HG02623 (cell line): ENCODE results near the gene TOR1B.
A peak's percentile ranks its signal among the peaks of the same experiment; 100 is the strongest.

Source experiments
- ATAC-seq: cut with Tn5 transposase; IDR thresholded peaks from one replicate; pipeline ENCODE4 v1.9.1; 2021; ENCODE audit warnings: moderate library complexity; ENCODE audit not compliant: unreplicated experiment

Gene TOR1B

GRCh38 chr9:129813661-129814060, 10.7 kb downstream of the TOR1B start:
- no peak for ATAC-seq

DNA sequence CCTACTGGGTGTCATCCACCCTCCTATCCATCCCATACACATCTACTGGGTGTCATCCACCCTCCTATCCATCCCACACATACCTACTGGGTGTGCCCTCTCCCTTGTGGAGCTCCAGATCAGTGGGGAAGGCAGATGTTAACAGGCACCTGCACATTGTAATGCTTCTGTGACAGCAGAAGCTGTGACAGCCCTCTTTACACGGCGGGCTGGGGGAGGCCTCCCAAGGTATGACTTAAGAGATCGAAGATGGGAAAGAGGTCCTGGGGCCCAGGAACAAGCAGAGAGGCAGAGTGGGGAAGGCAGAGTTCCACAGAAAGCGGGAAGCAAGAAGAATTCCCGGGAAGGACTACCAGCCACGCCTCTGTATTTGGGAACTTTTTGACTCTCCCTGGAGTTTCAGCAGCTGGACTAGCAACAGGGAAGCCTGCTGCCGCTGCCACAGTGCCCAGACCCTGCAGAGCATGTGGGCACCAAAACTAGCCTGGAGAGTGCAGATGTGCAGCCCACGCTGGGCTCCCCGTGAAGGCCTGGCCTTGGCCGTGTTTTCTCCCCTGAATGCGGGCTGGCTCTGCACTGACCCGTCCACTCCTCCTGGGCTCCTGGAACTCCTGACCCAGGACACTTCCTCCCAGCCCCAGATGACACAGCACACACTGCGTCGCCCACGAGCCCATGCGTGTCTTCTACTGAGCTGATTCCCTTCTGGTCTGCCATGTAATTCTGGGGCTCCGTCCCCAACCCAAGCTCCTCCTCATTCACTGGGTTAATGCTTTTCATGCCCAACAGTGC, 11.6 kb downstream of the TOR1B start:
- no peak for ATAC-seq

GRCh38 chr9:129815278-129815677, 12.3 kb downstream of the TOR1B start:
- no peak for ATAC-seq

GRCh38 chr9:129816501-129817435, 13.8 kb downstream of the TOR1B start:
- no peak for ATAC-seq

DNA sequence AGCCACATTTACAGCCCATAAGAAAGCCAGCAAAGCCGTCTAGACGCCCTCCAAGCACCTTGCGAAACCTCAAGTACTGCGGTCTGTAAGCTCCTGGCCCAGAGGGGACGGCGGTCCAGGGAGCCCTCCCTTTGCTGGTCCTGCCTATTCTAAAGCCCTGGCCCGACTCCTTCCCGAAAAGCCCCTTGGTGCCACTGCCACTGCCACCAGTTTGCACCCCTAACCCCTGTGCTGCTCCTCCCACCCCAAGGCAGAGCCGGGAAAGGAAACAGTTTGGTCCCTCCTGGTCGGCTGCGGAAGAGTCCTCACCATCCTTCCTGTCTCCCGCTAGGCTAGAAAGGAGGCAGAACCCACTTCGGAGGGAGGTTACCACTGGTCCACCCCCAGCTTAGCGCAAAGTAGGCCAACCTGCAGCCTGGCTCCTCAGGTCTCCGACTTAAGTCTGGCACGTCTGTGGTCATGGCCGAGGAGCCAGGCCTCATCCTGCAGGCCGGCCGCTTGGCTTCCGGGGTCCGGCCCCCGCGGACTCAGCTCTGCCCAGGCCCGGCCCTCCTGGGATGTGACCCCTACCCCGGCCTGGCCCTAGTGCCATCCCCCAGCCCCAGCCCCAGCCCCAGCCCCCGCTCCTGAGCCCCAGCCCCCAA, 20.0 kb downstream of the TOR1B start:
- no peak for ATAC-seq

GRCh38 chr9:129823542-129823934, 20.6 kb downstream of the TOR1B start:
- no peak for ATAC-seq

GRCh38 chr9:129823935-129824601, 21.1 kb downstream of the TOR1B start, which contains the start of gene TOR1A:
TOR1A (minus strand) TSS chr9:129824136; CDS start chr9:129824085, 51 bp downstream.
- ATAC-seq: peak; percentile 82

GRCh38 chr9:129826344-129826743, 23.4 kb downstream of the TOR1B start:
- no peak for ATAC-seq

GRCh38 chr9:129826759-129827158, 23.8 kb downstream of the TOR1B start:
- no peak for ATAC-seq

DNA sequence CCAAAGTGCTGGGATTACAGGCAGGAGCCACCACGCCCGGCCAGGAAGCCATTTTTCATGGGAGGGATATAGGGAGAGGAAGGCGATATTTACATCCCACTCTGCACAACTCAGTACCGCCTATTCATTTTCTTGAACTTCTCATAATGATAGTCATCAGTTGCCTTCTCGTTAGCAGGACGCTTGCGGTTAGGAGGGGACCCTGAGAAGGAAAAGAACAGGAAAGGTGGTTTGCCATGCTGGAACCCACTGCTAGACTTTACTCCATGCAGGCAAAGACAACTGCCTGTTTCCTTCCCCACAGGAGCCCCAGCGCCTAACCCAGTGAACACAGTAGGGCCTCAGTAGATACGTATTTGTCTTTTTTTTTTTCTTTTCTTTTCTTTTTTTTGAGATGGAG, 25.1 kb downstream of the TOR1B start:
- ATAC-seq: no peak

DNA sequence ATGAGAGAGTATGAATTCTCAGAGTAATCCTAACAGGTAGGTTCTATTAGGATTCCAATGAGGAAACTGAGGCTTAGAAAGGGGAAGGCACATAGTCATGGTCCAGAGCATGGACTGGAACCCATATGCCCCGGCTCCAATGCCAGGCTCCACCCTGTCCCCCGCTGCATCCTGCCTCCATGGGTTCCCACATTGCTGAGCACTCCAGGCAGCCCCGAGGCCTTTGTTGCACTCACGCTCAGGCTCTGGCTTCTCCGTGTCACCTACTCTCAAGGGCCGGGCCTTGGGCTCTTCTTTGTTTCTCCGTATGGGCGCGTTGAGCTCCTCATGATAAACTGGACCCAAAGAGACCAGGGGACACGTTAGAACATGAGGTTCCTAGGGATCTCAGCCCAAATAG, 26.0 kb downstream of the TOR1B start:
- ATAC-seq: no peak

DNA sequence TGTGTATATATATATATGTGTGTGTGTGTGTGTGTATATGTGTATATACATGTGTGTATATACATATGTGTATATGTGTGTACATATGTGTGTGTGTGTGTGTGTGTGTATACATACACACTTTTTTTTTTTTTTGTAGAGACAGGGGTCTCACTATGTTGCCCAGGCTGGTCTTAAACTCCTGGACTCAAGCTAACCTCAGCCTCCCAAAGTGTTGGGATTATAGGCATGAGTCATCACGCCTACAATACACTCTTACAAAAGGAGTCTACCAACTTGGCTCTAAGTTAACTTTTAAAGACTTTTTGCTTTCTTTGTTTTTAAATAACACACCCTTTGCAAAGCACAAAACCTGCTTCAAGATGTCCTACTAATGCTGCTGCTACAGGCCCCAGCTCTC, 30.0 kb downstream of the TOR1B start:
- ATAC-seq: no peak

DNA sequence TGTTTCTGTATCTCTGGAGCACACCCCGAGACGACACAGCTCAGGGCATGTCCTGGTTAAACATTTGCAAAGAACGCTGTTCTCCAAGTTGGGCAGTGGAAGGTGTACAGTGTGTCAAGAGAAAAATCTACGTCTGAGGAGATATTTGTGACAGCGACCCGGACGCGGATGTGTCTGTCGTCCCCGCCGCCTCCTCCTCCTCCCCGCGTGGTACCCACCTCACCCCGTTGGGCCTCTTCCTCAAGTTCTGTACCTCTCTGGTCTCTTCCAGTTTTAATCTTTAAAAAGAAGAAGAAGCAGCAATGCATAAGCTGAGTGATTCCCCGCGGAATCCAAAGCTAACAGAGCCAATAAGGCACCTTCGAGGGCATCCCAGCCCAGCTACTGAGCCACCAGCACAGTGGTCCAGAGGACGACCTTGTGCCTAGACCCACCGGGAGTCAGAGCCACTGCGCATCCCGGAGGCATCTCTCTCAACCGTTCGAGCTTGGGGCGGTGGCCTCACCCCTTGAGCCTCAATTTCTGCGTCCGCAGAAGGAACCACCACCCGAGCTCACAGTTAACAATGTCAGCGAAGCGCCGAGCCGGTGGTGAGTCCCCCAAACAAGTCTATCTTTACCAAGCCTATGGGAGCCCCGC, 31.6 kb downstream of the TOR1B start:
- peak; percentile 9 for ATAC-seq

DNA sequence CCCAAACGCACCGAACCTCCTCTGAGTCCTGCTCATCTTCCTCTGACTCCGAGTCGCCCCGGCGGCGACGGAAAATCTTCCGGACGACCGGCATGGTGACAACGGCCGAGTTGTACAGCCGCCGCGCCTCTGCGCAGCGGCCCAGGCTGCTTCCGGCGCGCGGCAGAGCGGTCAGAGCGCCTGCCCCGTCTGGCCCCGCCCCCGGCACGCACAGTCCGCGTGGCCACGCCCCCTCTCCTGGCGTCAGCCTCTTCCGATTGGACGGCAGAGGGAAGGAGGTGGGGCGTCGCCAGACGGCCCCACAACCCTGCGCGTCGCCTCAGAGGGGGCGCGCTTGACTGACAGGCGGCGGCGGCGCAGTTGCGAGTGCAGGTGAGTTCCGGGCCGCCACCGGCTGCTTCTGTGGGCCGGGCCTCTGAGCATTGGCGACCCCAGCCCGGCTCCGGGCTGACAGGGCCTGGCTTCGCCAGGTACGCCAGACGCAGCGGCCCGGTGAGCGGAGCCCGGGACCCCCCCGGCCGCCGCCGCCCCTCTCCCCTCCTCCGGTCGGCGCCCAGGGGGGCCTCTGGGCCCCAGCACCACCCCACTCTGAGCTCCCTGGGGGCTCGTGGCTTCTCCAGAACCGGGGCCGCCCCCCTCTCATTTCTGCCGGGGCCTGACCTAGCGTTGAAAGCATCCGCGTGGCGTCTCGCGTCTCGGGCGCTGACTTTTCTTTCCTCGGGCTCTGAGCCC, 32.3 kb downstream of the TOR1B start, which contains the start of the genes C9orf78 and USP20:
TSS of gene C9orf78 (minus strand) at position 148 of the 732 bp plus-strand sequence. CDS start at position 94, 54 bp downstream.
TSS of gene USP20 (plus strand) at position 331 of the 732 bp plus-strand sequence. CDS start 17,098 bp downstream, outside the sequence.
- ATAC-seq: peak; percentile 82

DNA sequence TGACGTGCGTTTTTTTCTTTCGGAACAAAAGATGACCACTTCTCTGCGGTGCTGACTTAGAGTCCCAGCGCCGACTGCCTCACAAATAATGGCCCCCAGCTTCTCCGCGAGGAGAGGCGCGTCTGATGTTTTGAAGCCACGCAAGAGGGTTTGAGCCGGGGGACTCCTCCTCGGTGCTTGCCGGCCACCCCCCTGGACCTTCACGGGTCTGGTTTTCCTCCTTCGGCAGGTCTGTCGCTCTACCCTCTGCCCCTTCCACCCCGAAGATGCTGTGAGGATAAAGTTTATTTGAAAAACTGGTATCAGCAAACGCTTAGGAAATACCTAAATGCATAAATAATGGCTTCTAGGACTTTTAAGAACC, 32.9 kb downstream of the TOR1B start:
- ATAC-seq: no peak

GRCh38 chr9:129836311-129837007, 33.5 kb downstream of the TOR1B start:
- no peak for ATAC-seq

GRCh38 chr9:129838707-129839259, 35.8 kb downstream of the TOR1B start:
- no peak for ATAC-seq

DNA sequence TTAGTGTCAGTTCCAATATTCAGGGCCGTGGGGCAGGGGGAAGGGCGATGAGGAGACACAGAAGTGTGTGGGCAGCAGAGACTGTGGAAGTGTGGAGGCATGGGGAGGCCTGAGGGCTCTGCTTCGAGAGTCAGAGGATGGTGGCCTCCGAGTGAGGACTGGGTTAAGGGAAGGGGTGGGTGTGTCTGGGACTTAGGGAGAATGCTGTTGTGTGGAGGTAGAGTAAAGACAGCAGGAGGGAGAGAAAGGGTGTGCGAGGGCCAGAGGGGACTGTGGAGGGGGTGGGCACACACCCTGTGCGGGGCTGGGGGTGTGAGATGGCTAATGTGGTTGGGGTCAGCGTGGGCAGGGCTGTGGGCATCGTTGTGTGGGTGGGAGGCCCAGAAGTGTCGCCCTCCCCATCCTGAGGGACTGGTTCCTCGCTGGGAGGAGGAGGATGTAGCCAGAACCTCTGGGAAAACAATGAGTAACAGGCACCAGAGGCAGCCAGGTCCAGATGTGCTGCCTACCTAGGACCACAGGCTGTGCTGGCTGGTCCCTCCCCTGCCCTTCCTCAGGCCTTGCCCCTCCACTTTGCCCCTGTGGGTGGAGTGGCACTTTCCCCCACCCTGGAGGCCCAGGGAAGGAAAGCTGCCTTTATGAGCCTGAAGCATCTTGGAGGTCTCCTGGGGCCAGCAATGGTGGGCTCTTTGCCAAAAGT, 36.5 kb downstream of the TOR1B start:
- no peak for ATAC-seq
